IPS-NIHi7 (cell line): ENCODE data around the gene SYVN1.
A peak's percentile ranks its signal among the peaks of the same experiment; 100 is the strongest.
"Not testable (repeated sequence)": the region's sequence is repeated elsewhere in the genome, so short reads cannot be mapped to it uniquely, and the experiment has no call there.

ENCODE experiments used
- DNase-seq: peaks from one replicate; pipeline ENCODE4 v3.0.0; 2012; ENCODE audit warnings: mixed read lengths; ENCODE audit errors: extremely low spot score

SYVN1 gene

GRCh38 chr11:65134240-65134951 is at the start of gene SYVN1:
Gene SYVN1, minus strand, starts transcription at chr11:65134519. Its CDS starts 918 bp downstream, at chr11:65133601.
- peak; percentile 87 for DNase-seq

- DNase-seq = no peak
These were observed 49.0 kb upstream of the SYVN1 start for GRCh38 chr11:65183201-65183891.

GRCh38 chr11:65182258-65183170 is 48.2 kb upstream of the SYVN1 start:
- peak; percentile 75 for DNase-seq

- peak; percentile 80 for DNase-seq
These were observed 47.4 kb upstream of the SYVN1 start, which contains the start of gene CAPN1 for GRCh38 chr11:65181569-65182257. Gene CAPN1, plus strand, starts transcription at chr11:65181928. Its CDS starts 774 bp downstream, at chr11:65182702.

- peak; percentile 87 for DNase-seq
These were observed 46.7 kb upstream of the SYVN1 start for GRCh38 chr11:65180877-65181568.

GRCh38 chr11:65174571-65175010 is 40.3 kb upstream of the SYVN1 start:
- DNase-seq = not testable (repeated sequence)

GRCh38 chr11:65172600-65172999 is 38.3 kb upstream of the SYVN1 start:
- no peak for DNase-seq

- peak; percentile 83 for DNase-seq
These were observed 35.8 kb upstream of the SYVN1 start, which contains the start of gene SPDYC for GRCh38 chr11:65170058-65170534. Gene SPDYC, plus strand, starts transcription at chr11:65170233. Its CDS starts 1,125 bp downstream, at chr11:65171358.

GRCh38 chr11:65169164-65169641 is 34.9 kb upstream of the SYVN1 start:
- no peak for DNase-seq

GRCh38 chr11:65167656-65168055 is 33.3 kb upstream of the SYVN1 start:
- DNase-seq = no peak

- DNase-seq = no peak
These were observed 32.6 kb upstream of the SYVN1 start for GRCh38 chr11:65166893-65167292.

GRCh38 chr11:65165410-65166317 is 31.3 kb upstream of the SYVN1 start:
- DNase-seq = no peak

GRCh38 chr11:65163684-65164083 is 29.4 kb upstream of the SYVN1 start:
- DNase-seq = no peak

- no peak for DNase-seq
These were observed 26.3 kb upstream of the SYVN1 start for GRCh38 chr11:65160643-65161042.

GRCh38 chr11:65159012-65159411 is 24.7 kb upstream of the SYVN1 start:
- DNase-seq = no peak

GRCh38 chr11:65157336-65157735 is 23.0 kb upstream of the SYVN1 start:
- no peak for DNase-seq

GRCh38 chr11:65156926-65157325 is 22.6 kb upstream of the SYVN1 start:
- no peak for DNase-seq

GRCh38 chr11:65156256-65156655 is 21.9 kb upstream of the SYVN1 start:
- no peak for DNase-seq

GRCh38 chr11:65152122-65152521 is 17.8 kb upstream of the SYVN1 start:
- DNase-seq = no peak
